Gastroesophageal sphincter (tissue), 3 donors: ENCODE data around the gene BACH2.

Experiments
- POLR2A ChIP-seq, 2 donors: fragments of 450-650 bp; IDR thresholded peaks; one replicate each; pipeline ENCODE4 v1.6.1; 2017; ENCODE audit warnings: antibody characterized with exemption in 2 of 2, mild to moderate bottlenecking in 2 of 2, moderate library complexity in 1 of 2
- TF ChIP-seq, protein P1 (sequence below), 4 experiments: fragments of 200-600 bp in 2 of 4; fragments of 450-650 bp in 2 of 4; sonication (generic) in 1 of 4; IDR thresholded peaks; one replicate each; pipeline ENCODE4 v1.5.1; 2017 to 2019; ENCODE audit warnings: antibody characterized with exemption in 4 of 4, mild to moderate bottlenecking in 2 of 4, moderate library complexity in 2 of 4

DNA sequence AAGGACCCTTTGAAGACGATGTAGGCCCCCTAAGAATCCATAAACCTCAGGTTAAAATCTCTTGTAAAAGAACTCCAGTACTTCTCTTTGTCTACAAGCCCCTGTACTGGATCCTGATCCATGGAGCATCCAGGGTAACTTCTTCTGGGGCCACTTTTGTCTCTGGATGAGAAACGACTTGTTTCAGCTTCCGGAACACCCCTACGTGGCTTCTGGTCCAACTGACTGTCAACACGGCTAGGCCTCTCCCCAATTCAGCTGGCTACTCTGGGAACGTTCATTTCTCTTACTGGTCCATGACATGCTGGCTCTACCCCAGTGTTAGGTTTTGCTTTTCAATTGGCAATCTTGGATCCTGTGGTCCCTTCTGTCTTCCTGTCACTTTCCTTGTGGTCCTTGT lies 198.0 kb downstream of the BACH2 start:
- TF ChIP-seq, protein P1, sequence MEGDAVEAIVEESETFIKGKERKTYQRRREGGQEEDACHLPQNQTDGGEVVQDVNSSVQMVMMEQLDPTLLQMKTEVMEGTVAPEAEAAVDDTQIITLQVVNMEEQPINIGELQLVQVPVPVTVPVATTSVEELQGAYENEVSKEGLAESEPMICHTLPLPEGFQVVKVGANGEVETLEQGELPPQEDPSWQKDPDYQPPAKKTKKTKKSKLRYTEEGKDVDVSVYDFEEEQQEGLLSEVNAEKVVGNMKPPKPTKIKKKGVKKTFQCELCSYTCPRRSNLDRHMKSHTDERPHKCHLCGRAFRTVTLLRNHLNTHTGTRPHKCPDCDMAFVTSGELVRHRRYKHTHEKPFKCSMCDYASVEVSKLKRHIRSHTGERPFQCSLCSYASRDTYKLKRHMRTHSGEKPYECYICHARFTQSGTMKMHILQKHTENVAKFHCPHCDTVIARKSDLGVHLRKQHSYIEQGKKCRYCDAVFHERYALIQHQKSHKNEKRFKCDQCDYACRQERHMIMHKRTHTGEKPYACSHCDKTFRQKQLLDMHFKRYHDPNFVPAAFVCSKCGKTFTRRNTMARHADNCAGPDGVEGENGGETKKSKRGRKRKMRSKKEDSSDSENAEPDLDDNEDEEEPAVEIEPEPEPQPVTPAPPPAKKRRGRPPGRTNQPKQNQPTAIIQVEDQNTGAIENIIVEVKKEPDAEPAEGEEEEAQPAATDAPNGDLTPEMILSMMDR (IDR thresholded peaks at IDR 0.05) = no peak
- TF ChIP-seq POLR2A (IDR thresholded peaks at IDR 0.05) = no peak
